GM19351 (cell line): Measurements from ENCODE around the gene PPP1CA.
"Not testable (repeated sequence)": the region's sequence is repeated elsewhere in the genome, so short reads cannot be mapped to it uniquely, and the experiment has no call there.

Experiments
- ATAC-seq: cut with Tn5 transposase; IDR thresholded peaks from one replicate; pipeline ENCODE4 v1.9.1; 2021; ENCODE audit warnings: mild to moderate bottlenecking, moderate library complexity; ENCODE audit not compliant: unreplicated experiment

PPP1CA gene

GRCh38 chr11:67404515-67405195 is 3.0 kb upstream of the PPP1CA start:
- ATAC-seq, result no peak

- not testable (repeated sequence) for ATAC-seq
Measured at GRCh38 chr11:67403085-67403484, 1.4 kb upstream of the PPP1CA start.

GRCh38 chr11:67402192-67402839 is 658 bp upstream of the PPP1CA start:
- ATAC-seq, result not testable (repeated sequence)

- peak; percentile 13 for ATAC-seq
Measured at GRCh38 chr11:67400942-67401494, 640 bp downstream of the PPP1CA start.

- ATAC-seq, result no peak
Measured at GRCh38 chr11:67400251-67400941, 1.3 kb downstream of the PPP1CA start.

- ATAC-seq, result no peak
Measured at GRCh38 chr11:67398661-67399563, 2.7 kb downstream of the PPP1CA start.

GRCh38 chr11:67397986-67398660 is 3.5 kb downstream of the PPP1CA start:
- no peak for ATAC-seq

GRCh38 chr11:67397536-67397935 is 4.1 kb downstream of the PPP1CA start:
- ATAC-seq, result no peak

GRCh38 chr11:67396587-67397389 is 4.9 kb downstream of the PPP1CA start:
- ATAC-seq, result no peak

- no peak for ATAC-seq
Measured at GRCh38 chr11:67396259-67396581, 5.4 kb downstream of the PPP1CA start.

- ATAC-seq, result no peak
Measured at GRCh38 chr11:67395555-67396258, 6.0 kb downstream of the PPP1CA start.

- no peak for ATAC-seq
Measured at GRCh38 chr11:67393990-67394389, 7.7 kb downstream of the PPP1CA start.

GRCh38 chr11:67393437-67393836 is 8.2 kb downstream of the PPP1CA start:
- ATAC-seq, result no peak

GRCh38 chr11:67392183-67392715 is 9.4 kb downstream of the PPP1CA start:
- ATAC-seq, result no peak

- ATAC-seq, result peak; percentile 72
Measured at GRCh38 chr11:67391304-67392182, 10.1 kb downstream of the PPP1CA start, which contains the start of gene RAD9A. Gene RAD9A, plus strand, starts transcription at chr11:67391986. Its CDS starts 59 bp downstream, at chr11:67392045.

- no peak for ATAC-seq
Measured at GRCh38 chr11:67390947-67391303, 10.7 kb downstream of the PPP1CA start.

- ATAC-seq, result no peak
Measured at GRCh38 chr11:67389477-67389876, 12.2 kb downstream of the PPP1CA start.

- no peak for ATAC-seq
Measured at GRCh38 chr11:67387518-67387917, 14.1 kb downstream of the PPP1CA start.
